ENCODE measurements around the gene MMP25.

The MMP25 gene

GRCh38 chr16:3022684-3023414, 23.5 kb upstream of the MMP25 start:
- Mint-ChIP-seq H3K9me3 (no peaks in the 10 kb centered on the region), H3K27ac (peak overlapping the region; percentile 97), H3K4me3 (peak overlapping the region; percentile 85), H3K27me3 (no peaks in the 10 kb centered on the region), H3K36me3 (ENCODE audit: low read depth) (peaks cover 19% of the 10 kb centered on the region), H3K4me1 (ENCODE audit: low read depth) (peaks cover 52% of the 10 kb centered on the region)

GRCh38 chr16:3023415-3023668, 23.0 kb upstream of the MMP25 start:
- Mint-ChIP-seq H3K27me3 (no peaks in the 10 kb centered on the region), H3K4me1 (ENCODE audit: low read depth) (peaks cover 50% of the 10 kb centered on the region), H3K27ac (peak overlapping the region; percentile 97), H3K36me3 (ENCODE audit: low read depth) (peaks cover 19% of the 10 kb centered on the region), H3K9me3 (no peaks in the 10 kb centered on the region), H3K4me3 (peak overlapping the region; percentile 85)

- H3K4me3 Mint-ChIP-seq, result peak within 1 kb of the TSS; percentile 85
- H3K27ac Mint-ChIP-seq, result peak within 1 kb of the TSS; percentile 97
- peaks cover 19% of the 10 kb centered on the region for H3K36me3 Mint-ChIP-seq (ENCODE audit: low read depth)
- H3K4me1 Mint-ChIP-seq (ENCODE audit: low read depth), result peaks cover 48% of the 10 kb centered on the region
- H3K9me3 Mint-ChIP-seq, result no peaks in the 10 kb centered on the region
- H3K27me3 Mint-ChIP-seq, result peaks cover 2% of the 10 kb centered on the region
Observed at GRCh38 chr16:3023669-3024478, 22.5 kb upstream of the MMP25 start, which contains the start of the genes HCFC1R1 and THOC6. HCFC1R1 (minus strand) TSS chr16:3023942; CDS start chr16:3023941, 1 bp downstream. THOC6 (plus strand) TSS chr16:3024035; CDS start chr16:3024327, 292 bp downstream.

GRCh38 chr16:3025032-3026002, 21.0 kb upstream of the MMP25 start:
- Mint-ChIP-seq H3K36me3 (ENCODE audit: low read depth) (peaks cover 19% of the 10 kb centered on the region), H3K4me3 (peak overlapping the region; percentile 85), H3K4me1 (ENCODE audit: low read depth) (peaks cover 53% of the 10 kb centered on the region), H3K9me3 (no peaks in the 10 kb centered on the region), H3K27me3 (peaks cover 15% of the 10 kb centered on the region), H3K27ac (no peak overlapping the region)

- Mint-ChIP-seq H3K27ac (no peak overlapping the region), H3K4me1 (ENCODE audit: low read depth) (peaks cover 48% of the 10 kb centered on the region), H3K36me3 (ENCODE audit: low read depth) (peaks cover 19% of the 10 kb centered on the region), H3K4me3 (no peak overlapping the region), H3K9me3 (no peaks in the 10 kb centered on the region), H3K27me3 (peaks cover 21% of the 10 kb centered on the region)
Observed at GRCh38 chr16:3026003-3026378, 20.4 kb upstream of the MMP25 start.

GRCh38 chr16:3026609-3027488, 19.5 kb upstream of the MMP25 start:
- Mint-ChIP-seq H3K4me1 (ENCODE audit: low read depth) (peaks cover 41% of the 10 kb centered on the region), H3K27ac (no peak overlapping the region), H3K36me3 (ENCODE audit: low read depth) (peaks cover 19% of the 10 kb centered on the region), H3K4me3 (no peak overlapping the region), H3K9me3 (no peaks in the 10 kb centered on the region), H3K27me3 (peaks cover 26% of the 10 kb centered on the region)

- H3K27ac Mint-ChIP-seq, result no peak overlapping the region
- no peak overlapping the region for H3K4me3 Mint-ChIP-seq
- peaks cover 30% of the 10 kb centered on the region for H3K27me3 Mint-ChIP-seq
- H3K4me1 Mint-ChIP-seq (ENCODE audit: low read depth), result peaks cover 35% of the 10 kb centered on the region
- no peaks in the 10 kb centered on the region for H3K9me3 Mint-ChIP-seq
- H3K36me3 Mint-ChIP-seq (ENCODE audit: low read depth), result peaks cover 19% of the 10 kb centered on the region
Observed at GRCh38 chr16:3027489-3027795, 18.9 kb upstream of the MMP25 start.

GRCh38 chr16:3027983-3028715, 18.2 kb upstream of the MMP25 start:
- Mint-ChIP-seq H3K4me1 (ENCODE audit: low read depth) (peaks cover 28% of the 10 kb centered on the region), H3K4me3 (no peak overlapping the region), H3K27ac (no peak overlapping the region)

GRCh38 chr16:3028716-3029319, 17.5 kb upstream of the MMP25 start:
- Mint-ChIP-seq H3K36me3 (ENCODE audit: low read depth) (peaks cover 19% of the 10 kb centered on the region), H3K4me3 (peak overlapping the region; percentile 59), H3K4me1 (ENCODE audit: low read depth) (peaks cover 22% of the 10 kb centered on the region)

More at GRCh38 chr16:3027983-3028715, 18.2 kb upstream of the MMP25 start:
- Mint-ChIP-seq H3K9me3 (no peaks in the 10 kb centered on the region), H3K27me3 (peaks cover 37% of the 10 kb centered on the region), H3K36me3 (ENCODE audit: low read depth) (peaks cover 19% of the 10 kb centered on the region)

GRCh38 chr16:3029491-3030221, 16.7 kb upstream of the MMP25 start:
- Mint-ChIP-seq H3K36me3 (ENCODE audit: low read depth) (peaks cover 15% of the 10 kb centered on the region), H3K27me3 (peaks cover 50% of the 10 kb centered on the region), H3K9me3 (no peaks in the 10 kb centered on the region), H3K4me1 (ENCODE audit: low read depth) (peaks cover 18% of the 10 kb centered on the region), H3K27ac (no peak overlapping the region), H3K4me3 (peak overlapping the region; percentile 59)

More at GRCh38 chr16:3028716-3029319, 17.5 kb upstream of the MMP25 start:
- H3K27ac Mint-ChIP-seq, result no peak overlapping the region
- H3K9me3 Mint-ChIP-seq, result no peaks in the 10 kb centered on the region
- peaks cover 44% of the 10 kb centered on the region for H3K27me3 Mint-ChIP-seq

- Mint-ChIP-seq H3K4me1 (ENCODE audit: low read depth) (peaks cover 18% of the 10 kb centered on the region), H3K4me3 (peak overlapping the region; percentile 45), H3K27ac (no peak overlapping the region), H3K9me3 (no peaks in the 10 kb centered on the region), H3K36me3 (ENCODE audit: low read depth) (peaks cover 15% of the 10 kb centered on the region), H3K27me3 (peaks cover 55% of the 10 kb centered on the region)
Observed at GRCh38 chr16:3030222-3031212, 15.8 kb upstream of the MMP25 start.

GRCh38 chr16:3032624-3033023, 13.7 kb upstream of the MMP25 start:
- no peak overlapping the region for H3K4me3 Mint-ChIP-seq
- H3K4me1 Mint-ChIP-seq (ENCODE audit: low read depth), result peaks cover 22% of the 10 kb centered on the region
- H3K9me3 Mint-ChIP-seq, result no peaks in the 10 kb centered on the region
- H3K27ac Mint-ChIP-seq, result no peak overlapping the region
- H3K27me3 Mint-ChIP-seq, result peaks cover 68% of the 10 kb centered on the region
- no peaks in the 10 kb centered on the region for H3K36me3 Mint-ChIP-seq (ENCODE audit: low read depth)
